GM06990 (cell line): Measurements from ENCODE around the gene RABGEF1.
"Not testable (repeated sequence)": the region's sequence is repeated elsewhere in the genome, so short reads cannot be mapped to it uniquely, and the experiment has no call there.

Experiments
- DNase-seq: peaks from one replicate; pipeline ENCODE4 v3.0.0-alpha.2; 2011; ENCODE audit not compliant: insufficient read length; ENCODE audit errors: extremely low read depth
- H3K27me3 ChIP-seq: replicated peaks from 2 replicates; pipeline ENCODE4 v1.6.0; 2011; ENCODE audit warnings: low read length; ENCODE audit not compliant: control insufficient read depth, insufficient read depth
- H3K36me3 ChIP-seq: 2 replicates; pipeline ENCODE4 v1.5.1; 2011; ENCODE audit warnings: low read length; ENCODE audit not compliant: control insufficient read depth, insufficient read depth
- H3K4me3 ChIP-seq: replicated peaks from 2 replicates; pipeline ENCODE4 v1.5.1; 2011; ENCODE audit warnings: low read depth, mild to moderate bottlenecking, control low read depth, low read length
- CTCF ChIP-seq: IDR thresholded peaks from 2 replicates; pipeline ENCODE4 v1.5.1; 2011; ENCODE audit warnings: low read length, control low read depth, mild to moderate bottlenecking, inconsistent platforms; ENCODE audit not compliant: insufficient read depth, poor library complexity, severe bottlenecking

Gene RABGEF1

GRCh38 chr7:66740302-66740979, at the start of gene RABGEF1:
TSS of gene RABGEF1 (plus strand) at chr7:66740733. CDS start at chr7:66771900, 31,167 bp downstream.
- H3K4me3 ChIP-seq, result peak within 1 kb of the TSS; percentile 93
- TF ChIP-seq CTCF, result peak; percentile 6
- H3K27me3 ChIP-seq, result no peaks in the 10 kb centered on the region
- DNase-seq, result peak; percentile 96
- H3K36me3 ChIP-seq, result peaks cover 1% of the 10 kb centered on the region

GRCh38 chr7:66693331-66693730, 47.2 kb upstream of the RABGEF1 start:
- H3K36me3 ChIP-seq, result peaks cover 3% of the 10 kb centered on the region
- DNase-seq, result no peak
- H3K27me3 ChIP-seq, result no peaks in the 10 kb centered on the region
- no peak for TF ChIP-seq CTCF
- H3K4me3 ChIP-seq, result no peak overlapping the region

GRCh38 chr7:66694286-66694685, 46.2 kb upstream of the RABGEF1 start:
- DNase-seq, result no peak
- Histone ChIP-seq H3K4me3 (no peak overlapping the region), H3K36me3 (peaks cover 3% of the 10 kb centered on the region), H3K27me3 (no peaks in the 10 kb centered on the region)
- no peak for TF ChIP-seq CTCF

GRCh38 chr7:66695417-66695816, 45.1 kb upstream of the RABGEF1 start:
- not testable (repeated sequence) for H3K27me3 ChIP-seq, H3K4me3 ChIP-seq, H3K36me3 ChIP-seq, DNase-seq

GRCh38 chr7:66696134-66696533, 44.4 kb upstream of the RABGEF1 start:
- not testable (repeated sequence) for H3K27me3 ChIP-seq, DNase-seq, H3K4me3 ChIP-seq, H3K36me3 ChIP-seq

- H3K27me3 ChIP-seq, result no peaks in the 10 kb centered on the region
Observed at GRCh38 chr7:66696774-66697191, 43.8 kb upstream of the RABGEF1 start.

More at GRCh38 chr7:66696774-66697191, 43.8 kb upstream of the RABGEF1 start:
- TF ChIP-seq CTCF, result no peak
- H3K36me3 ChIP-seq, result peaks cover 3% of the 10 kb centered on the region
- DNase-seq, result no peak
- no peak overlapping the region for H3K4me3 ChIP-seq
